ENCODE data around the gene PLCL1.

PLCL1 gene

DNA sequence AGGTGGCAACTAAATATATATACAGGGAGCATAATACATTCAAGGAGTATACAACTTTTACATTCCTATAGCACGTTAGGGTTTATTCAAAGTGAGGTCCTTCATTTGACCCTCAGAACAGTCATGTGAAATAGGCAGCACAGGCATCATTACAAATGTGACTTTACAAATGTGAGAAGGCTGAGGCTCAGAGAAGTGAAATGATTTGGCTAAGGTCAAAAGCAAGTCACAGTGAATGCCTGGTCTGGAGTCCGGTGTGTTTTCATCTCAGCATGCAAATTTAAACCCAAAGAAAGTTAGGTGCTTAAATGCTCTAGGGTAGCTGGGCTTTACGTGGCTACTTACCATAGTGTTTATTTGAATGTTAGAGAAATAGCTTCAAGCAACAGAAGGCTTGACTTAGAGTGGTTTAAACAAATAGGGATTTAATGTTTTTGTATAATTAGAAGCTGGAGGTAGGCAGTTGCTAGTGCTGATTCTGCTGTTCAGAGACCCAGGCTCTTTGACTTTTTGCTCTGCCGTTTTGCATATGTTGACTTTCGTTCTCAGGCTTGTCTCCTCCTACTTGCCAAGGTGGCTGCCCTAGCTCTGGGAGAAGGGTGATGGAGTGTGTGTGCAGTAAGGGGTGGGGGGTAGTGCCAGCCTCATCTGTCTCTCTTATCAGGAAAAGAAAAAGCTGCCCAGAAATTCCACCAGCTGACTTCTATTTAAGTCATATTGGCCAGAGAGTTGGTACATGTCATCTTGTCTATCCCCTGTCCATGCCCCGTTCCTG, 89.2 kb downstream of the PLCL1 start:
- no peaks in the 10 kb centered on the region for H3K4me1 ChIP-seq (ENCODE audit: control insufficient read depth, low read depth, low read length)
- no peaks in the 10 kb centered on the region for H3K9me3 ChIP-seq (ENCODE audit: control insufficient read depth, low read depth, low read length)
- H3K27me3 ChIP-seq (ENCODE audit: control insufficient read depth, insufficient read depth, low read length): no peaks in the 10 kb centered on the region
- H3K9ac ChIP-seq (ENCODE audit: low read length): no peak overlapping the region
- no peak overlapping the region for H3K27ac ChIP-seq (ENCODE audit: low read length)
- H3K36me3 ChIP-seq (ENCODE audit: control insufficient read depth, low read depth, low read length): no peaks in the 10 kb centered on the region
- no peak overlapping the region for H3K4me3 ChIP-seq (ENCODE audit: low read length)

DNA sequence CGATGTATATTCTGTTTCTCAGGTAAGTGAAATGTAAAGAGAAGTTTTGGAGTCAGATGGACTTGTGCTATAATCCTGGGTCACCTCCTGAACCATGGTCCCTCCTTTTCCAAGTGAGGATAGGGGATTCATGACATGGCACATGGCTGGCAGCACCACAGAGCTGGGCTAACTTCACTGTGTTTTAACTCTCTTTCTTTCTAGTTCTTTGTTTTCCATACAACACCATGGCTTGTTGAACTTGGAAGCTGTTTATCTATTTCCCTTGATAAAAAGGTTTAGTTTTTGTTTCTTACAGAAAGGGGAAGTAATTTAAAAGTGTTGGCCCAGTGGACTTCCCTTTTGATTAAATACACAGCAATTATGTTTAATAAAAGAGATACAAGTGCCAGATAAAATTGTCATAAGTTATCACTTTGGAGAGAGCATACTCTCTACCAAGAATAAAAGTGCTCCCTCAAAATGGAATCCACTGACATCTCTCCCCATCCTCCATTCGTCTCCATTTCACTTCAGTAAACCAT, 90.4 kb downstream of the PLCL1 start:
- H3K9ac ChIP-seq (ENCODE audit: low read length): no peak overlapping the region
- H3K36me3 ChIP-seq (ENCODE audit: control insufficient read depth, low read depth, low read length): no peaks in the 10 kb centered on the region
- H3K4me3 ChIP-seq (ENCODE audit: low read length): no peak overlapping the region
- no peaks in the 10 kb centered on the region for H3K9me3 ChIP-seq (ENCODE audit: control insufficient read depth, low read depth, low read length)
- H3K4me1 ChIP-seq (ENCODE audit: control insufficient read depth, low read depth, low read length): no peaks in the 10 kb centered on the region
- no peaks in the 10 kb centered on the region for H3K27me3 ChIP-seq (ENCODE audit: control insufficient read depth, insufficient read depth, low read length)
- no peak overlapping the region for H3K27ac ChIP-seq (ENCODE audit: low read length)

DNA sequence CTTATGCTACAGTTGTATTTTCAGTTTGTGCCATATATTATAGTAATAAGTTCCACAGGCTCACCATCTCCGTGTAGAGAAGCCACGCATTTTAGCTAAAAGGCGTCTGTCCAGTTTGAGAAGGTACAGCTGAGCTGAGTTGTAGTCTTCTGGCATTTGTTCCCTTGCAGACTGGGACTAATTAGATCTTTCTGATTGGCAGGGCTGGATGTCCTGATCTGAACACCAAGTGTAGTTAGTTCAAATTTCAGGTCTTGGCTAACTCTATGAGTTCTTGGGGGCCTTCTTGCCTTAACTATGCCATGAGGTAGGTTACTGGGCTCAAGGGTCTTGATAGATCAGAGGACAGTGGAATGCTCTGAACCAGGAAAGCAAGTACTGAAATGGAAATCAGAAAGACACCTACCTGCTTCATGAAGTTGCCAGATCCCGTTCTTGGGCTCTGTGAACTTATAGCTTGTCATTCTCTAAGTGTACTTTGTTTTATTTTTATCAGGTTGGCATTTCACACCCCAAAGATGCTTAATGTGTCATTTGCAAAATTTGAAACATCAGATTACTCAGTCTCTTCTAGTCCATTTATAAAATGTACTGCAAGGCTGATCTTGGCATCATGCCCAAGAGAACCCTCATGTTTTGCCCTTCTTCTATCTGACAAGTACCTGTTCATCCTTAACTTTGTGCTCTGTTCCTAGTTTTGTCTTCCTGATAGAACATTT, 93.7 kb downstream of the PLCL1 start:
- Histone ChIP-seq H3K36me3 (ENCODE audit: control insufficient read depth, low read depth, low read length) (no peaks in the 10 kb centered on the region), H3K9ac (ENCODE audit: low read length) (no peak overlapping the region), H3K4me3 (ENCODE audit: low read length) (no peak overlapping the region), H3K9me3 (ENCODE audit: control insufficient read depth, low read depth, low read length) (no peaks in the 10 kb centered on the region), H3K4me1 (ENCODE audit: control insufficient read depth, low read depth, low read length) (no peaks in the 10 kb centered on the region), H3K27me3 (ENCODE audit: control insufficient read depth, insufficient read depth, low read length) (no peaks in the 10 kb centered on the region), H3K27ac (ENCODE audit: low read length) (no peak overlapping the region)

- H3K27ac ChIP-seq (ENCODE audit: low read length): no peak overlapping the region
- H3K4me1 ChIP-seq (ENCODE audit: control insufficient read depth, low read depth, low read length): no peaks in the 10 kb centered on the region
- H3K36me3 ChIP-seq (ENCODE audit: control insufficient read depth, low read depth, low read length): no peaks in the 10 kb centered on the region
- no peaks in the 10 kb centered on the region for H3K9me3 ChIP-seq (ENCODE audit: control insufficient read depth, low read depth, low read length)
- H3K27me3 ChIP-seq (ENCODE audit: control insufficient read depth, insufficient read depth, low read length): no peaks in the 10 kb centered on the region
- H3K9ac ChIP-seq (ENCODE audit: low read length): no peak overlapping the region
- H3K4me3 ChIP-seq (ENCODE audit: low read length): no peak overlapping the region
Observed at GRCh38 chr2:197904446-197904845, 100.1 kb downstream of the PLCL1 start.

- Histone ChIP-seq H3K9ac (ENCODE audit: low read length) (no peak overlapping the region), H3K27me3 (ENCODE audit: control insufficient read depth, insufficient read depth, low read length) (no peaks in the 10 kb centered on the region), H3K4me3 (ENCODE audit: low read length) (no peak overlapping the region), H3K36me3 (ENCODE audit: control insufficient read depth, low read depth, low read length) (no peaks in the 10 kb centered on the region), H3K27ac (ENCODE audit: low read length) (no peak overlapping the region), H3K9me3 (ENCODE audit: control insufficient read depth, low read depth, low read length) (no peaks in the 10 kb centered on the region), H3K4me1 (ENCODE audit: control insufficient read depth, low read depth, low read length) (no peaks in the 10 kb centered on the region)
Observed at GRCh38 chr2:197908156-197908555, 103.8 kb downstream of the PLCL1 start.

- H3K4me3 ChIP-seq (ENCODE audit: low read length): no peak overlapping the region
- no peaks in the 10 kb centered on the region for H3K4me1 ChIP-seq (ENCODE audit: control insufficient read depth, low read depth, low read length)
- no peaks in the 10 kb centered on the region for H3K36me3 ChIP-seq (ENCODE audit: control insufficient read depth, low read depth, low read length)
- no peak overlapping the region for H3K9ac ChIP-seq (ENCODE audit: low read length)
- no peaks in the 10 kb centered on the region for H3K9me3 ChIP-seq (ENCODE audit: control insufficient read depth, low read depth, low read length)
- no peaks in the 10 kb centered on the region for H3K27me3 ChIP-seq (ENCODE audit: control insufficient read depth, insufficient read depth, low read length)
- no peak overlapping the region for H3K27ac ChIP-seq (ENCODE audit: low read length)
Observed at GRCh38 chr2:197908990-197909776, 104.8 kb downstream of the PLCL1 start.

DNA sequence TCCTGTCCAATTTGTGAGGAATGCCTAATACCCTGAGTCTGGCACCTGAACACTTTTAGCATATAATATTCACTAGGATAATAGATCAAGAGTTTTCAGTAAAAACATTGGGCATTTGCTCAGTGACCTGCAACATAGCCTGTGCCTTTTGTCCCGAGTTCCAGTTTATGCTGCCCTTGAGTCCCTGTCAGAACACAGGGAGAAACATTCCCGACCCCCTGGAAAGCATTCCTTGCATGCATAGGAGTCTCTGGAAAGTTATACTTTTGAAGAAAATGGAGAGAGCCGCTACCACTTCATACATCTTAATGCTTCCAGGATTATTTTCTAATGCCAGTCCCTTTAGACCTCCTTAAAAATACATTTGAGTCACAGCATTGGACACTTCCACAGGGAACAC, 107.3 kb downstream of the PLCL1 start:
- Histone ChIP-seq H3K27me3 (ENCODE audit: control insufficient read depth, insufficient read depth, low read length) (no peaks in the 10 kb centered on the region), H3K9me3 (ENCODE audit: control insufficient read depth, low read depth, low read length) (no peaks in the 10 kb centered on the region), H3K36me3 (ENCODE audit: control insufficient read depth, low read depth, low read length) (no peaks in the 10 kb centered on the region), H3K27ac (ENCODE audit: low read length) (no peak overlapping the region), H3K9ac (ENCODE audit: low read length) (no peak overlapping the region), H3K4me1 (ENCODE audit: control insufficient read depth, low read depth, low read length) (no peaks in the 10 kb centered on the region), H3K4me3 (ENCODE audit: low read length) (no peak overlapping the region)

DNA sequence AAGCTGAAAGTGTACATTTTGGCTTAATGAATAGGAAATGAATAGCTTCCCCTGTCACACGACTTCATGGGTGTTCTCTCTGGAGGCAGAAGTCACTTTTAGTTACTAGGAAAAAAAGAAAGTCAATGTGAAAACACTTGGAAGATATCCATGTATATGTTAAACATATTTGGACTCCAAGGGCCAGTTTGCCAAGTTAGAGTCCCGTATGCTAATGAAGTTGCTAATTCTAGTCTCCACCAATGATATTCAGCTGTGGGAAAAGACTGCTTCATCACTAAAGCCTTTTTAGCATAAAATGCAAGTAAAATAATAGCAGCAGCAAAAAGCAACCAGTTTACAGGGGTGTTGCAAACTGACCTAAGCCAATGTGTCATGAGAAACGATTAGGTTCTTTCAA, 108.7 kb downstream of the PLCL1 start:
- H3K27me3 ChIP-seq (ENCODE audit: control insufficient read depth, insufficient read depth, low read length): no peaks in the 10 kb centered on the region
- H3K4me3 ChIP-seq (ENCODE audit: low read length): no peak overlapping the region

DNA sequence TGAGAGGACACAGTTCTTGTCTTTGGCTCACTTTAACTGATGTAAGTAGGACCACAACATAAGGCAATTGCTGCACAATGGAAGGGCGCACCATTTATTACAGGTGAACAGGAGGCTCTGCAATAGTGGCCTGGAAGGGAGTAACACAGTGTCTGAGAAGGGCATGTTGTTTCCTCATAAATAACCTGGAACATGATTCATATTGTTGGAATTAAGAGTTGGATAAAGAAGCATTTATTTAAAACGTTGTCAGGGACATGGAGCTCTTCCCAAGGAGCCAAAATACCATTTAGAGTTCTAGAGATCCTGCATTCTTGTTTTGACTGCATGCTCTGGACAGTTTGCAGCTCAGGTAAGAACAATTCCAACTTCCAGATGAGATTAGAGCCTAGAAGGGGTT, 110.4 kb downstream of the PLCL1 start:
- Histone ChIP-seq H3K36me3 (ENCODE audit: control insufficient read depth, low read depth, low read length) (no peaks in the 10 kb centered on the region), H3K27me3 (ENCODE audit: control insufficient read depth, insufficient read depth, low read length) (no peaks in the 10 kb centered on the region), H3K4me1 (ENCODE audit: control insufficient read depth, low read depth, low read length) (no peaks in the 10 kb centered on the region), H3K4me3 (ENCODE audit: low read length) (no peak overlapping the region), H3K27ac (ENCODE audit: low read length) (no peak overlapping the region), H3K9ac (ENCODE audit: low read length) (no peak overlapping the region), H3K9me3 (ENCODE audit: control insufficient read depth, low read depth, low read length) (no peaks in the 10 kb centered on the region)

More for the DNA sequence above, 108.7 kb downstream of the PLCL1 start:
- Histone ChIP-seq H3K27ac (ENCODE audit: low read length) (no peak overlapping the region), H3K9me3 (ENCODE audit: control insufficient read depth, low read depth, low read length) (no peaks in the 10 kb centered on the region), H3K9ac (ENCODE audit: low read length) (no peak overlapping the region), H3K4me1 (ENCODE audit: control insufficient read depth, low read depth, low read length) (no peaks in the 10 kb centered on the region), H3K36me3 (ENCODE audit: control insufficient read depth, low read depth, low read length) (no peaks in the 10 kb centered on the region)

- H3K9ac ChIP-seq (ENCODE audit: low read length): no peak overlapping the region
- H3K27me3 ChIP-seq (ENCODE audit: control insufficient read depth, insufficient read depth, low read length): no peaks in the 10 kb centered on the region
- no peak overlapping the region for H3K27ac ChIP-seq (ENCODE audit: low read length)
- no peak overlapping the region for H3K4me3 ChIP-seq (ENCODE audit: low read length)
- H3K4me1 ChIP-seq (ENCODE audit: control insufficient read depth, low read depth, low read length): no peaks in the 10 kb centered on the region
- no peaks in the 10 kb centered on the region for H3K36me3 ChIP-seq (ENCODE audit: control insufficient read depth, low read depth, low read length)
- H3K9me3 ChIP-seq (ENCODE audit: control insufficient read depth, low read depth, low read length): no peaks in the 10 kb centered on the region
Observed at GRCh38 chr2:197915548-197916265, 111.3 kb downstream of the PLCL1 start.

- Histone ChIP-seq H3K9ac (ENCODE audit: low read length) (no peak overlapping the region), H3K36me3 (ENCODE audit: control insufficient read depth, low read depth, low read length) (no peaks in the 10 kb centered on the region), H3K9me3 (ENCODE audit: control insufficient read depth, low read depth, low read length) (no peaks in the 10 kb centered on the region), H3K27ac (ENCODE audit: low read length) (no peak overlapping the region), H3K4me1 (ENCODE audit: control insufficient read depth, low read depth, low read length) (no peaks in the 10 kb centered on the region), H3K4me3 (ENCODE audit: low read length) (no peak overlapping the region), H3K27me3 (ENCODE audit: control insufficient read depth, insufficient read depth, low read length) (no peaks in the 10 kb centered on the region)
Observed at GRCh38 chr2:197919487-197919886, 115.1 kb downstream of the PLCL1 start.

Data from iPS-18a (cell line).